LNCaP clone FGC (cell line): ENCODE measurements around the gene DPP4.
A peak's percentile ranks its signal among the peaks of the same experiment; 100 is the strongest.

Experiments
- DNase-seq: peaks from one replicate; pipeline ENCODE4 v3.0.0-alpha.2; 2011; ENCODE audit warnings: low read depth
- H3K4me3 ChIP-seq: 2 replicates; pipeline ENCODE4 v1.5.1; 2011; ENCODE audit warnings: mild to moderate bottlenecking, low read depth, low read length, control low read depth
- CTCF ChIP-seq: IDR thresholded peaks from 2 replicates; pipeline ENCODE4 v1.5.1; 2012; ENCODE audit warnings: mild to moderate bottlenecking; ENCODE audit not compliant: control insufficient read depth, insufficient read depth; ENCODE audit errors: extremely low read depth

DPP4 gene

GRCh38 chr2:162013514-162014475, 60.2 kb downstream of the DPP4 start:
- no peak for TF ChIP-seq CTCF
- DNase-seq = no peak

GRCh38 chr2:162012565-162013058, 61.4 kb downstream of the DPP4 start:
- no peak for DNase-seq
- H3K4me3 ChIP-seq = no peak overlapping the region
- TF ChIP-seq CTCF = no peak

More at GRCh38 chr2:162013514-162014475, 60.2 kb downstream of the DPP4 start:
- no peak overlapping the region for H3K4me3 ChIP-seq

DNA sequence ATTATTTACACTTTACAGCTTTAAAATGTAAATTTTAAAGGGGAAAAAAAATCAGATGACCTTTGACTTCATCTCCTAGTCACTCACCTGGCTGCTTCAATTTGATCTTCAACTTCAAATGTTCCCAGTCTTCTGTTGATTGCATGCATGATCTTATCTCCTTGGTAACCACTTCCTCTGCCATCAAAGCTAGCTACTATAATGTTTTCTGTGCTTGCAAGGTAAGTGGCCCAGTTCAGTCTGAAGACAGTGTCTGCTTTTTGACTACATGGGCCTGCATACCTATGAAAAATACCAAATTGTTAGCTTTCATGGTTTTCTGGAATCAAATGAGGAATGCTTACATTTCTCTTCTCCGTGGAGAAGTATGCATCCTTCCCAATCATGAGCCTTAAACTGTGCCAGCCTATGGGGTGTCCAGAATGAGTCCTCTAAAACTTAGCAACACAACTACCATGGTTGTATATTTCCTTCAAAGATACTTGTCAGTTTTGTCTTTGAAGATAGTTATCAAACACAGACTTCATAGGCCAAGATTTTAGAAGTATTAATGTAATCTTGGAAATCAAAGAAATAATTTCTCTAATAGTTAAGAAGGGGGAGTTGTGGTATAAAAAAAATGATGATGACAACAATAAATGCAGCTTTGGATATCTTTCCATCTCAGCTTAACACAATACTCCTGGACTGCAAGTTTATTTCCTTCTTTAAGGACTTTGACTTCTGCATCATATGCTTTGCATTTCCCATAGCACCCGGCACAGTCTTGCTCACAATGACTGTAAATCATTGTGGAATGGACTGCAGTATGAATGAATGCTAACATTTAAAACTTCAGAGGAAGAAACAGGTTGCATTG, 62.1 kb downstream of the DPP4 start:
- no peak overlapping the region for H3K4me3 ChIP-seq
- TF ChIP-seq CTCF = no peak
- DNase-seq = no peak

DNA sequence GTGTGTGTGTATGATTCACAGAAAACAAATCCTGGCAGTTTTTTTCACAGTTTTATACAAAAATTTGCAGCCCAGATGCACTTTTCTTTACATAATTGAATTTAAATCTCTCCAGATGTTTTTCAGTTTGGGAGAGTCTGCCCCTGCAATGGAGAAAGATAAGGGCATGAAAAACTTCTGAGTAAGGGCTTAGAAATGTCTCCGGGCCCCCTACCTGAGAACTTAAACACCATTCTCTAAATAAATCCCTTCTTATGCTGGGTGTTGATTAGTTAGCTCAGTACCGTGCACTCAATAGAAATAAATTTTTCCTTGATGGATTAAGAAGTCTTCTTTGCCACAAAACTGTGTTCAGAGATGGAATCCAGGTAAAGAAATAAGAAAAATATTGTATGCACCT, 64.5 kb downstream of the DPP4 start:
- no peak overlapping the region for H3K4me3 ChIP-seq
- no peak for DNase-seq
- TF ChIP-seq CTCF = no peak

- H3K4me3 ChIP-seq = no peak overlapping the region
- TF ChIP-seq CTCF = peak; percentile 39
- DNase-seq = no peak
Measured at GRCh38 chr2:162007447-162008040, 66.5 kb downstream of the DPP4 start.

- no peak for DNase-seq
- no peak for TF ChIP-seq CTCF
- no peak overlapping the region for H3K4me3 ChIP-seq
Measured at GRCh38 chr2:162006337-162006736, 67.7 kb downstream of the DPP4 start.
